PC-3 (cell line): ENCODE measurements around the gene CPHXL. TPM values are rescaled to one million over a fixed set of nuclear protein-coding genes. Genes with fewer than 3 reads are reported as not detected.

Experiments
- ATAC-seq: fragments of 200-7000 bp; cut with Tn5 transposase; 2 replicates; pipeline ENCODE4 v1.9.1; 2020; ENCODE audit warnings: mild to moderate bottlenecking, moderate library complexity
- BruUV-seq: library from RNA; stranded (reverse); fragments of 400-500 nt; replicated peaks from 2 replicates; lab custom pipeline; 2021; lab: Mats Ljungman, UMichigan
- CTCF ChIA-PET: fragments of 300-600 bp; sonication (Branson Sonifier 250); formaldehyde crosslinking; loops from one replicate; lab custom pipeline; 2022; ENCODE audit warnings: antibody characterized with exemption; lab: Charles Lee
- POLR2A ChIA-PET: fragments of 300-600 bp; sonication (Branson Sonifier 250); formaldehyde crosslinking; loops from one replicate; lab custom pipeline; 2022; ENCODE audit warnings: antibody characterized with exemption; ENCODE audit not compliant: unreplicated experiment; lab: Charles Lee
- DNase-seq: peaks from one replicate; pipeline ENCODE4 v3.0.0-alpha.2; 2015
- H2AFZ ChIP-seq: fragments of 300-600 bp; sonication (generic); 2 replicates; pipeline ENCODE4 v1.6.0; 2016; ENCODE audit warnings: antibody characterized with exemption, low read length
- H3F3A ChIP-seq: fragments of 300-600 bp; sonication (generic); one replicate; pipeline ENCODE4 v1.6.0; 2017; ENCODE audit warnings: antibody characterized with exemption, low read length, control low read depth, mild to moderate bottlenecking; ENCODE audit not compliant: unreplicated experiment
- H3K27ac ChIP-seq: fragments of 300-600 bp; sonication (generic); 2 replicates; pipeline ENCODE4 v1.5.1; 2016; ENCODE audit warnings: mild to moderate bottlenecking, low read length
- H3K27me3 ChIP-seq: fragments of 300-600 bp; sonication (generic); 2 replicates; pipeline ENCODE4 v1.6.1; 2016; ENCODE audit warnings: low read length, mixed read lengths
- H3K36me3 ChIP-seq: fragments of 300-600 bp; sonication (generic); 2 replicates; pipeline ENCODE4 v1.6.1; 2016; ENCODE audit warnings: low read depth, mixed run types, low read length, mixed read lengths
- H3K4me1 ChIP-seq: fragments of 300-600 bp; sonication (generic); 2 replicates; pipeline ENCODE4 v1.5.1; 2016; ENCODE audit warnings: low read length; ENCODE audit not compliant: insufficient read depth
- H3K4me2 ChIP-seq: fragments of 300-600 bp; sonication (generic); 2 replicates; pipeline ENCODE4 v1.6.0; 2016; ENCODE audit warnings: low read length
- H3K4me3 ChIP-seq: fragments of 300-600 bp; sonication (generic); 2 replicates; pipeline ENCODE4 v1.5.1; 2016; ENCODE audit warnings: mild to moderate bottlenecking, low read length, mixed read lengths
- H3K79me2 ChIP-seq: fragments of 300-600 bp; sonication (generic); 2 replicates; pipeline ENCODE4 v1.6.1; 2017; ENCODE audit warnings: low read length, mixed read lengths
- H3K9ac ChIP-seq: fragments of 300-600 bp; sonication (generic); 2 replicates; pipeline ENCODE4 v1.6.0; 2016; ENCODE audit warnings: mild to moderate bottlenecking, low read length
- H3K9me2 ChIP-seq: fragments of 300-600 bp; sonication (generic); replicated peaks from 2 replicates; pipeline ENCODE4 v1.6.1; 2016; ENCODE audit warnings: mixed run types, low read length, mixed read lengths
- H3K9me3 ChIP-seq: fragments of 300-600 bp; sonication (generic); 2 replicates; pipeline ENCODE4 v1.6.1; 2016; ENCODE audit warnings: low read length, mixed read lengths
- H4K20me1 ChIP-seq: fragments of 300-600 bp; sonication (generic); 2 replicates; pipeline ENCODE4 v1.6.1; 2016; ENCODE audit warnings: low read length, mixed read lengths
- CTCF ChIP-seq: fragments of 300-600 bp; sonication (generic); conservative IDR thresholded peaks from 2 replicates; pipeline ENCODE4 v1.5.1; 2017; ENCODE audit warnings: antibody characterized with exemption, low read depth, mild to moderate bottlenecking, low read length
- EZH2 ChIP-seq: fragments of 300-600 bp; sonication (generic); IDR thresholded peaks from one replicate; pipeline ENCODE4 v1.6.1; 2017; ENCODE audit warnings: antibody characterized with exemption, mild to moderate bottlenecking, low read length; ENCODE audit not compliant: unreplicated experiment
- EZH2phosphoT487 ChIP-seq: fragments of 300-600 bp; sonication (generic); IDR thresholded peaks from 2 replicates; pipeline ENCODE4 v1.6.1; 2018; ENCODE audit warnings: mild to moderate bottlenecking, antibody characterized with exemption, low read length, borderline replicate concordance
- intact Hi-C: fragments of 100-400 bp; cut with micrococcal nuclease; formaldehyde crosslinking; loops from 2 replicates; pipeline ENCODE4 v1.9.0; 2023
- total RNA-seq: library from RNA; depleted of rRNA; stranded (reverse); fragments of >200 nt; gene quantifications from 2 replicates; pipeline ENCODE4 v1.2.3, GENCODE V29; 2014

Gene CPHXL
- total RNA-seq, 1 experiment from 2014 or later = not detected

- Histone ChIP-seq H3K4me2 (no peak overlapping the region), H3K27ac (no peak overlapping the region), H3K79me2 (no peaks in the 10 kb centered on the region), H3K4me3 (no peak overlapping the region), H2AFZ (no peak overlapping the region), H3K9ac (no peak overlapping the region), H3K9me3 (no peaks in the 10 kb centered on the region), H3K9me2 (no peaks in the 10 kb centered on the region), H4K20me1 (no peaks in the 10 kb centered on the region), H3K4me1 (no peaks in the 10 kb centered on the region), H3F3A (no peaks in the 10 kb centered on the region), H3K36me3 (no peaks in the 10 kb centered on the region), H3K27me3 (no peaks in the 10 kb centered on the region)
- TF ChIP-seq EZH2phosphoT487 = no peak
- TF ChIP-seq CTCF = no peak
- TF ChIP-seq EZH2 = no peak
- BruUV-seq = no TSS peak
- ATAC-seq (no peak), DNase-seq (no peak)
- POLR2A ChIA-PET = no interaction called here
- CTCF ChIA-PET = no interaction called here
- intact Hi-C loops = no loop called here
Measured at GRCh38 chr16:75697571-75697970, 28.7 kb downstream of the CPHXL start.

GRCh38 chr16:75695708-75696107 is 30.6 kb downstream of the CPHXL start:
- no peak for ATAC-seq
- Histone ChIP-seq H3K4me1 (no peaks in the 10 kb centered on the region), H3K4me2 (no peak overlapping the region), H2AFZ (no peak overlapping the region), H3K4me3 (no peak overlapping the region), H3F3A (no peaks in the 10 kb centered on the region), H3K9me3 (no peaks in the 10 kb centered on the region), H3K27ac (no peak overlapping the region), H3K79me2 (no peaks in the 10 kb centered on the region), H3K9ac (no peak overlapping the region), H4K20me1 (no peaks in the 10 kb centered on the region), H3K9me2 (no peaks in the 10 kb centered on the region), H3K27me3 (no peaks in the 10 kb centered on the region), H3K36me3 (no peaks in the 10 kb centered on the region)
- intact Hi-C loops = no loop called here
- CTCF ChIA-PET = no interaction called here
- TF ChIP-seq CTCF = peak; percentile 22; the same call in 1 of the 2 replicates
- no peak for TF ChIP-seq EZH2
- no peak for TF ChIP-seq EZH2phosphoT487
- no peak for DNase-seq
- no TSS peak for BruUV-seq
- POLR2A ChIA-PET = no interaction called here

DNA sequence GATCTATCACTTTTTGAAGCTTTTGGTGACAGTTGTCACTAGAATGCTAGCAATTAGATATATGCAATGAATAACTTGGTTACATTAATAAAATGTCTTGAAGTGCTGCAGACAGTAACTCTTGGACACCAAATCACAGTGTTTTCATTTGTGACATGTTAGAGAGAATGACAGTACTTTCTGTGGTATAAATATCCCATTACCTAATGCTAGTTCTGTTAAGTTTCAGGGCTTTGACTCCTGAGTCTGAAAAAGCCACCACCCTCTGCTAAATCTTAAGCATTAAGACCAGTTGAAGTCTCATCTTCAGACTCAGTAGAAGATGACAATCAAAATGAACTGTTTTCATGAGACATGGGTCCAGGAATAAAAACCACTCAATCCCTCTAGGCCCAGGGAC is 38.9 kb downstream of the CPHXL start:
- no peak overlapping the region for H3K27ac ChIP-seq
- ChIA-PET CTCF (no interaction called here), POLR2A (no interaction called here)
- intact Hi-C loops = no loop called here
- H3K27me3 ChIP-seq = no peaks in the 10 kb centered on the region
- H4K20me1 ChIP-seq = no peaks in the 10 kb centered on the region
- H3K4me2 ChIP-seq = no peak overlapping the region
- H3K79me2 ChIP-seq = no peaks in the 10 kb centered on the region
- H3K4me1 ChIP-seq = no peaks in the 10 kb centered on the region
- no peaks in the 10 kb centered on the region for H3F3A ChIP-seq
- H3K9me2 ChIP-seq = no peaks in the 10 kb centered on the region
- H2AFZ ChIP-seq = no peak overlapping the region
- TF ChIP-seq EZH2 (no peak), CTCF (no peak), EZH2phosphoT487 (no peak)
- no peaks in the 10 kb centered on the region for H3K9me3 ChIP-seq
- no peak overlapping the region for H3K4me3 ChIP-seq
- no TSS peak for BruUV-seq
- DNase-seq (no peak), ATAC-seq (no peak)
- no peaks in the 10 kb centered on the region for H3K36me3 ChIP-seq
- no peak overlapping the region for H3K9ac ChIP-seq
